ENCODE results near the gene UBALD2.
"Not testable (repeated sequence)": the region's sequence is repeated elsewhere in the genome, so short reads cannot be mapped to it uniquely, and the experiment has no call there.

DNA sequence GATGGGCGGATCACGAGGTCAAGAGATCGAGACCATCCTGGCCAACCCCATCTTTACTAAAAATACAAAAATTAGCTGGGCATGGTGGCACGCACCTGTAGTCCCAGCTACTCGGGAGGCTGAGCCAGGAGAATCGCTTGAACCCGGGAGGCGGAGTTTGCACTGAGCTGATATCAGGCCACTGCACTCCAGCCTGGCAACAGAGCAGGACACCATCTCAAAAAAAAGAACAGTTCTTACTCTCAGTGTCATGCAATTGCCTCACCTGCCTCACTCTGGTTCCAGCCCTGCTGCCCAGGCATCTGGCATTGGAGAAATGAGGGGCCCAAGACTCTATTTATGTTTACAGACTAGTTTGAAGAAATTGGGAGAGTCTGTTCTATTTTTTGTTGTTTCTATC is 20.4 kb upstream of the UBALD2 start:
- TF ChIP-seq, protein P1, sequence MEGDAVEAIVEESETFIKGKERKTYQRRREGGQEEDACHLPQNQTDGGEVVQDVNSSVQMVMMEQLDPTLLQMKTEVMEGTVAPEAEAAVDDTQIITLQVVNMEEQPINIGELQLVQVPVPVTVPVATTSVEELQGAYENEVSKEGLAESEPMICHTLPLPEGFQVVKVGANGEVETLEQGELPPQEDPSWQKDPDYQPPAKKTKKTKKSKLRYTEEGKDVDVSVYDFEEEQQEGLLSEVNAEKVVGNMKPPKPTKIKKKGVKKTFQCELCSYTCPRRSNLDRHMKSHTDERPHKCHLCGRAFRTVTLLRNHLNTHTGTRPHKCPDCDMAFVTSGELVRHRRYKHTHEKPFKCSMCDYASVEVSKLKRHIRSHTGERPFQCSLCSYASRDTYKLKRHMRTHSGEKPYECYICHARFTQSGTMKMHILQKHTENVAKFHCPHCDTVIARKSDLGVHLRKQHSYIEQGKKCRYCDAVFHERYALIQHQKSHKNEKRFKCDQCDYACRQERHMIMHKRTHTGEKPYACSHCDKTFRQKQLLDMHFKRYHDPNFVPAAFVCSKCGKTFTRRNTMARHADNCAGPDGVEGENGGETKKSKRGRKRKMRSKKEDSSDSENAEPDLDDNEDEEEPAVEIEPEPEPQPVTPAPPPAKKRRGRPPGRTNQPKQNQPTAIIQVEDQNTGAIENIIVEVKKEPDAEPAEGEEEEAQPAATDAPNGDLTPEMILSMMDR (IDR thresholded peaks at IDR 0.05): not testable (repeated sequence)
- not testable (repeated sequence) for TF ChIP-seq POLR2A, EP300 (IDR thresholded peaks at IDR 0.05)
